ENCODE data around the gene BICC1.

The BICC1 gene

DNA sequence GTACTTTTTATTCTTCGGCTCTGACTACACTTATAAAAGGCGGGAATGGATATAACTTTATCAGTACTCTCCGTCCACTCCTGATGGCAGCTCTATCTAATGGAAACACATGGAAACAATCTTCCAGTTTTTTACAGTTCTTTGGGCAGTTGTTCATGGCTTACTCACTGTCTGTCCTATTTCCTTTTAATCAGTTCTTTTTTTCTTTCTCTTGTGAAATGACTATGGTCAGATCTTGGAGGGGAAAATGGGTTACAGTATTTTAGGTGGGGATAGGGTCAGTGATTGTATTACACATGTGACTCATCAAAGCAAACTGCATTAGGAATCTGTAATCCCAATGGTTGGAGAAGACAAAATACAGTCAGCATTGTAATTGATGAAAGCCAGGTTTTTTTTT is 112.4 kb downstream of the BICC1 start:
- Histone ChIP-seq H3K14ac (ENCODE audit: low read length) (no peak overlapping the region), H3K4me2 (ENCODE audit: insufficient read depth, low read length, poor library complexity, severe bottlenecking) (no peak overlapping the region), H3K27me3 (ENCODE audit: control insufficient read depth in 3 of 3, insufficient read depth in 3 of 3, low read depth in 1 of 3, low read length in 3 of 3) (no peaks in the 10 kb centered on the region), H4K91ac (ENCODE audit: low read depth, low read length, poor library complexity) (no peak overlapping the region), H3K18ac (ENCODE audit: low read length) (no peak overlapping the region), H3K27ac (replicated peaks; ENCODE audit: low read length) (no peak overlapping the region), H3K79me1 (ENCODE audit: low read depth, low read length) (no peaks in the 10 kb centered on the region), H3K4me3 (ENCODE audit: low read length in 2 of 2) (no peak overlapping the region), H3K4ac (ENCODE audit: low read length) (no peak overlapping the region), H3K9ac (ENCODE audit: low read depth, low read length, poor library complexity) (no peak overlapping the region), H2AK5ac (ENCODE audit: low read depth, low read length) (no peak overlapping the region), H2BK5ac (ENCODE audit: low read length) (no peak overlapping the region), H2BK12ac (ENCODE audit: low read length) (no peak overlapping the region), H3K9me3 (replicated peaks in 1 of 2; ENCODE audit: control insufficient read depth in 2 of 2, insufficient read depth in 1 of 2, low read depth in 1 of 2, low read length in 2 of 2) (no peaks in the 10 kb centered on the region), H3K23ac (ENCODE audit: low read depth, low read length, poor library complexity) (no peak overlapping the region), H2BK120ac (ENCODE audit: low read depth, low read length) (no peak overlapping the region), H3K36me3 (replicated peaks in 1 of 2; ENCODE audit: control insufficient read depth in 2 of 2, insufficient read depth in 2 of 2, low read length in 2 of 2) (no peaks in the 10 kb centered on the region), H4K8ac (ENCODE audit: low read depth, low read length) (no peak overlapping the region), H2AFZ (ENCODE audit: low read length) (no peak overlapping the region), H2BK15ac (ENCODE audit: low read length) (no peak overlapping the region), H3K4me1 (ENCODE audit: control insufficient read depth in 2 of 2, insufficient read depth in 1 of 2, low read depth in 1 of 2, low read length in 2 of 2) (no peaks in the 10 kb centered on the region)
- no CpG with 5 or more reads among the region's 3 CpGs for WGBS, 2 donors (ENCODE audit: extremely low coverage in 2 of 2, insufficient read length in 2 of 2, insufficient replicate concordance in 1 of 2)
- DNase-seq (ENCODE audit: low spot score) = no peak

DNA sequence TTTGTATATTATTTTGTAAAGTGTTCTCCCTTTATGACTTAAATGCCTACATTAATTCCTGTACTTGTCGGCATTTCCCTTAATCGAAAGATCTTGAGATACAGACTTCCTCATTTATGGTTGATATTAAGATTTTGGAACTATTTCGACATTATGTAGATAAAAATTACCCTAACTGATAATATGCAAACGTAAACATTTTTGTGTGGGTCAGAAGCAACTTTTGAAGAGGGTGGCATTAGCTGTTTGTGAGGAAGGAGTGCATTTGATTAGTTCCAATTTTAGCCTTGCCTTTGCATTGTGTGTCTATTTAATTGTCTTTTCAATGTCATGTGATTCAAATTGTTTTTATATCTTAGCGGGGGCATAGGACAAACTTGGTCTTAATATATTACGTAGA is 114.7 kb downstream of the BICC1 start:
- DNase-seq (ENCODE audit: low spot score) = no peak
- H3K4me1 ChIP-seq (ENCODE audit: control insufficient read depth in 2 of 2, insufficient read depth in 1 of 2, low read depth in 1 of 2, low read length in 2 of 2) = no peaks in the 10 kb centered on the region
- H2AK5ac ChIP-seq (ENCODE audit: low read depth, low read length) = no peak overlapping the region
- H3K36me3 ChIP-seq (replicated peaks in 1 of 2; ENCODE audit: control insufficient read depth in 2 of 2, insufficient read depth in 2 of 2, low read length in 2 of 2) = no peaks in the 10 kb centered on the region
- no peak overlapping the region for H3K18ac ChIP-seq (ENCODE audit: low read length)
- no peak overlapping the region for H4K8ac ChIP-seq (ENCODE audit: low read depth, low read length)
- H3K4ac ChIP-seq (ENCODE audit: low read length) = no peak overlapping the region
- no peak overlapping the region for H3K9ac ChIP-seq (ENCODE audit: low read depth, low read length, poor library complexity)
- H3K9me3 ChIP-seq (replicated peaks in 1 of 2; ENCODE audit: control insufficient read depth in 2 of 2, insufficient read depth in 1 of 2, low read depth in 1 of 2, low read length in 2 of 2) = no peaks in the 10 kb centered on the region
- no peaks in the 10 kb centered on the region for H3K79me1 ChIP-seq (ENCODE audit: low read depth, low read length)
- no peaks in the 10 kb centered on the region for H3K27me3 ChIP-seq (ENCODE audit: control insufficient read depth in 3 of 3, insufficient read depth in 3 of 3, low read depth in 1 of 3, low read length in 3 of 3)
- no peak overlapping the region for H2BK5ac ChIP-seq (ENCODE audit: low read length)
- H2BK120ac ChIP-seq (ENCODE audit: low read depth, low read length) = no peak overlapping the region
- no peak overlapping the region for H3K4me3 ChIP-seq (ENCODE audit: low read length in 2 of 2)
- no peak overlapping the region for H2AFZ ChIP-seq (ENCODE audit: low read length)
- no peak overlapping the region for H4K91ac ChIP-seq (ENCODE audit: low read depth, low read length, poor library complexity)
- no CpG with 5 or more reads among the region's 6 CpGs for WGBS, 2 donors (ENCODE audit: extremely low coverage in 2 of 2, insufficient read length in 2 of 2, insufficient replicate concordance in 1 of 2)
- no peak overlapping the region for H3K14ac ChIP-seq (ENCODE audit: low read length)
- no peak overlapping the region for H3K23ac ChIP-seq (ENCODE audit: low read depth, low read length, poor library complexity)
- H3K4me2 ChIP-seq (ENCODE audit: insufficient read depth, low read length, poor library complexity, severe bottlenecking) = no peak overlapping the region
- H3K27ac ChIP-seq (replicated peaks; ENCODE audit: low read length) = no peak overlapping the region
- H2BK12ac ChIP-seq (ENCODE audit: low read length) = no peak overlapping the region
- no peak overlapping the region for H2BK15ac ChIP-seq (ENCODE audit: low read length)

DNA sequence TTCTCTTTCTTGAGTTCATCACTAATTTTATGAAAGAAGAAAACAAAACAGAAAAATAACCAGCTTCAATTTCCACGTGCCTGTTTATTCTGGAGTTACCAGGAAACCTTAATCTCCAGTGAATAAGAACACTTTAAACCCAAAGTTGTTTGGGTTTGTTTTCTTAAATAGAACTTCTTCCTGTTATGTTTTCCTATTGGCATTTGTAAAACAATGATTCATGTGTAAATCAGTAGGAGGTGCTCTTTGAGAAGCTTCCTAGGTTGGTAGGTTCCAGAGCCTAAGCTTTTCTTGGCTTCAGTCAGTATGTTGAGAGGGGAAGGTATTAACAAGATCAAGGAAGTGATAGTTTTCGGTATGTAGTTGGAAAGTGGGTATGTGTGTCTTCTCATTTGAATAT is 119.0 kb downstream of the BICC1 start:
- no peaks in the 10 kb centered on the region for H3K36me3 ChIP-seq (replicated peaks in 1 of 2; ENCODE audit: control insufficient read depth in 2 of 2, insufficient read depth in 2 of 2, low read length in 2 of 2)
- H3K23ac ChIP-seq (ENCODE audit: low read depth, low read length, poor library complexity) = no peak overlapping the region
- no peak overlapping the region for H2BK120ac ChIP-seq (ENCODE audit: low read depth, low read length)
- H3K9ac ChIP-seq (ENCODE audit: low read depth, low read length, poor library complexity) = no peak overlapping the region
- no peaks in the 10 kb centered on the region for H3K79me1 ChIP-seq (ENCODE audit: low read depth, low read length)
- H4K91ac ChIP-seq (ENCODE audit: low read depth, low read length, poor library complexity) = no peak overlapping the region
- H2BK12ac ChIP-seq (ENCODE audit: low read length) = no peak overlapping the region
- H3K14ac ChIP-seq (ENCODE audit: low read length) = no peak overlapping the region
- H3K4ac ChIP-seq (ENCODE audit: low read length) = no peak overlapping the region
- H3K4me3 ChIP-seq (ENCODE audit: low read length in 2 of 2) = no peak overlapping the region
- H2BK5ac ChIP-seq (ENCODE audit: low read length) = no peak overlapping the region
- H3K4me2 ChIP-seq (ENCODE audit: insufficient read depth, low read length, poor library complexity, severe bottlenecking) = no peak overlapping the region
- no peak overlapping the region for H2AFZ ChIP-seq (ENCODE audit: low read length)
- no peak for DNase-seq (ENCODE audit: low spot score)
- no peaks in the 10 kb centered on the region for H3K9me3 ChIP-seq (replicated peaks in 1 of 2; ENCODE audit: control insufficient read depth in 2 of 2, insufficient read depth in 1 of 2, low read depth in 1 of 2, low read length in 2 of 2)
- no peak overlapping the region for H2AK5ac ChIP-seq (ENCODE audit: low read depth, low read length)
- H3K4me1 ChIP-seq (ENCODE audit: control insufficient read depth in 2 of 2, insufficient read depth in 1 of 2, low read depth in 1 of 2, low read length in 2 of 2) = no peaks in the 10 kb centered on the region
- H3K18ac ChIP-seq (ENCODE audit: low read length) = no peak overlapping the region
- H2BK15ac ChIP-seq (ENCODE audit: low read length) = no peak overlapping the region
- no CpG with 5 or more reads among the region's 2 CpGs for WGBS, 2 donors (ENCODE audit: extremely low coverage in 2 of 2, insufficient read length in 2 of 2, insufficient replicate concordance in 1 of 2)
- H3K27ac ChIP-seq (replicated peaks; ENCODE audit: low read length) = no peak overlapping the region
- no peak overlapping the region for H4K8ac ChIP-seq (ENCODE audit: low read depth, low read length)
- no peaks in the 10 kb centered on the region for H3K27me3 ChIP-seq (ENCODE audit: control insufficient read depth in 3 of 3, insufficient read depth in 3 of 3, low read depth in 1 of 3, low read length in 3 of 3)

- Histone ChIP-seq H3K18ac (ENCODE audit: low read length) (no peak overlapping the region), H3K4me3 (ENCODE audit: low read length in 2 of 2) (no peak overlapping the region), H3K4ac (ENCODE audit: low read length) (no peak overlapping the region), H2AFZ (ENCODE audit: low read length) (no peak overlapping the region), H2BK120ac (ENCODE audit: low read depth, low read length) (no peak overlapping the region), H3K79me1 (ENCODE audit: low read depth, low read length) (no peaks in the 10 kb centered on the region), H3K23ac (ENCODE audit: low read depth, low read length, poor library complexity) (no peak overlapping the region), H3K4me1 (ENCODE audit: control insufficient read depth in 2 of 2, insufficient read depth in 1 of 2, low read depth in 1 of 2, low read length in 2 of 2) (no peaks in the 10 kb centered on the region), H3K27me3 (ENCODE audit: control insufficient read depth in 3 of 3, insufficient read depth in 3 of 3, low read depth in 1 of 3, low read length in 3 of 3) (no peaks in the 10 kb centered on the region), H2BK5ac (ENCODE audit: low read length) (no peak overlapping the region), H2BK15ac (ENCODE audit: low read length) (no peak overlapping the region), H3K4me2 (ENCODE audit: insufficient read depth, low read length, poor library complexity, severe bottlenecking) (no peak overlapping the region), H3K9me3 (replicated peaks in 1 of 2; ENCODE audit: control insufficient read depth in 2 of 2, insufficient read depth in 1 of 2, low read depth in 1 of 2, low read length in 2 of 2) (no peaks in the 10 kb centered on the region), H4K8ac (ENCODE audit: low read depth, low read length) (no peak overlapping the region), H2AK5ac (ENCODE audit: low read depth, low read length) (no peak overlapping the region), H4K91ac (ENCODE audit: low read depth, low read length, poor library complexity) (no peak overlapping the region), H3K36me3 (replicated peaks in 1 of 2; ENCODE audit: control insufficient read depth in 2 of 2, insufficient read depth in 2 of 2, low read length in 2 of 2) (no peaks in the 10 kb centered on the region), H3K27ac (replicated peaks; ENCODE audit: low read length) (no peak overlapping the region), H2BK12ac (ENCODE audit: low read length) (no peak overlapping the region), H3K9ac (ENCODE audit: low read depth, low read length, poor library complexity) (no peak overlapping the region), H3K14ac (ENCODE audit: low read length) (no peak overlapping the region)
- DNase-seq (ENCODE audit: low spot score) = no peak
- WGBS, 2 donors (ENCODE audit: extremely low coverage in 2 of 2, insufficient read length in 2 of 2, insufficient replicate concordance in 1 of 2) = no CpG with 5 or more reads among the region's 4 CpGs
These were observed 119.5 kb downstream of the BICC1 start for GRCh38 chr10:58632216-58632615.
